HepG2 (cell line): ENCODE results near the gene SLC29A2. TPM values are rescaled to one million over a fixed set of nuclear protein-coding genes. Genes with fewer than 3 reads are reported as not detected.

ENCODE experiments used
- AHR ChIP-seq: IDR thresholded peaks from 2 replicates; pipeline ENCODE4 v1.6.1; 2018; ENCODE audit warnings: missing genetic modification reagents, missing compliant biosample characterization
- FOXO1 ChIP-seq: sonication (generic); formaldehyde crosslinking; IDR thresholded peaks from 2 replicates; pipeline ENCODE4 v1.4.0; 2020; ENCODE audit warnings: missing genetic modification reagents
- GPBP1L1 ChIP-seq: sonication (generic); formaldehyde crosslinking; IDR thresholded peaks from 2 replicates; pipeline ENCODE4 v1.5.0; 2020; ENCODE audit warnings: mild to moderate bottlenecking, missing genetic modification reagents
- HDAC1 ChIP-seq: sonication (generic); formaldehyde crosslinking; IDR thresholded peaks from 2 replicates; pipeline ENCODE4 v1.5.1; 2020; ENCODE audit warnings: mild to moderate bottlenecking, missing genetic modification reagents
- MIER2 ChIP-seq: IDR thresholded peaks from 2 replicates; pipeline ENCODE4 v1.6.1; 2016; ENCODE audit warnings: missing biosample characterization, missing genetic modification reagents
- MXI1 ChIP-seq: IDR thresholded peaks from 3 replicates; pipeline ENCODE4 v1.6.1; 2012; ENCODE audit warnings: low read depth, low read length, inconsistent platforms, borderline replicate concordance
- PAF1 ChIP-seq: IDR thresholded peaks from 2 replicates; pipeline ENCODE4 v1.6.1; 2016; ENCODE audit warnings: missing genetic modification reagents, missing compliant biosample characterization
- ZNF101 ChIP-seq: sonication (generic); formaldehyde crosslinking; IDR thresholded peaks from 2 replicates; pipeline ENCODE4 v1.4.0; 2020; ENCODE audit warnings: mild to moderate bottlenecking, low read depth, missing genetic modification reagents, borderline replicate concordance
- ZNF333 ChIP-seq: sonication (generic); formaldehyde crosslinking; IDR thresholded peaks from 2 replicates; pipeline ENCODE4 v1.4.0; 2020; ENCODE audit warnings: mild to moderate bottlenecking, missing genetic modification reagents, borderline replicate concordance
- ZNF362 ChIP-seq: sonication (generic); formaldehyde crosslinking; IDR thresholded peaks from 2 replicates; pipeline ENCODE4 v1.4.0; 2020; ENCODE audit warnings: missing genetic modification reagents, mild to moderate bottlenecking, borderline replicate concordance
- ZNF607 ChIP-seq: sonication (generic); formaldehyde crosslinking; IDR thresholded peaks from 2 replicates; pipeline ENCODE4 v1.5.1; 2020; ENCODE audit warnings: missing genetic modification reagents, mild to moderate bottlenecking, borderline replicate concordance
- ZNF775 ChIP-seq: sonication (generic); formaldehyde crosslinking; IDR thresholded peaks from 2 replicates; pipeline ENCODE4 v1.4.0; 2020; ENCODE audit warnings: missing genetic modification reagents, mild to moderate bottlenecking, moderate library complexity, borderline replicate concordance
- ZSCAN9 ChIP-seq: IDR thresholded peaks from 2 replicates; pipeline ENCODE4 v1.6.1; 2016; ENCODE audit warnings: borderline replicate concordance
- polyA plus RNA-seq, 8 experiments: library from polyadenylated mRNA; depleted of rRNA in 3 of 8; stranded (reverse) in 7 of 8; unstranded in 1 of 8; fragments of >200 nt; fragmentation: Illumina TruSeq in 4 of 8; extraction: Trizol in 4 of 8; gene quantifications; 2 replicates each; pipeline versions ENCODE4 v1.2.1 to v1.2.3, GENCODE V29; 2011 to 2016; ENCODE audit warnings: low read depth in 4 of 8, missing spikeins in 1 of 8, mixed read lengths in 1 of 8; ENCODE audit not compliant: insufficient read depth in 1 of 8
- total RNA-seq, 5 experiments: library from RNA; depleted of rRNA; stranded (reverse); fragments of >200 nt; fragmentation: Illumina TruSeq; extraction: Trizol; gene quantifications; 2 replicates each; pipeline ENCODE4 v1.2.3, GENCODE V29; 2016; ENCODE audit warnings: low read depth in 1 of 5
- TF ChIP-seq, protein P1 (sequence below): sonication (generic); formaldehyde crosslinking; IDR thresholded peaks from 2 replicates; pipeline ENCODE4 v1.4.0; 2020; ENCODE audit warnings: missing genetic modification reagents
- TF ChIP-seq, protein P2 (sequence below): IDR thresholded peaks from 2 replicates; pipeline ENCODE4 v1.6.1; 2016; ENCODE audit warnings: missing biosample characterization, missing genetic modification reagents, low read depth

The SLC29A2 gene
- total and polyA plus RNA-seq, 2 of the 13 experiments (the other 11 are each of a cell fraction or from before 2014, with no cell fraction given) = 0.63 to 0.66 TPM

DNA sequence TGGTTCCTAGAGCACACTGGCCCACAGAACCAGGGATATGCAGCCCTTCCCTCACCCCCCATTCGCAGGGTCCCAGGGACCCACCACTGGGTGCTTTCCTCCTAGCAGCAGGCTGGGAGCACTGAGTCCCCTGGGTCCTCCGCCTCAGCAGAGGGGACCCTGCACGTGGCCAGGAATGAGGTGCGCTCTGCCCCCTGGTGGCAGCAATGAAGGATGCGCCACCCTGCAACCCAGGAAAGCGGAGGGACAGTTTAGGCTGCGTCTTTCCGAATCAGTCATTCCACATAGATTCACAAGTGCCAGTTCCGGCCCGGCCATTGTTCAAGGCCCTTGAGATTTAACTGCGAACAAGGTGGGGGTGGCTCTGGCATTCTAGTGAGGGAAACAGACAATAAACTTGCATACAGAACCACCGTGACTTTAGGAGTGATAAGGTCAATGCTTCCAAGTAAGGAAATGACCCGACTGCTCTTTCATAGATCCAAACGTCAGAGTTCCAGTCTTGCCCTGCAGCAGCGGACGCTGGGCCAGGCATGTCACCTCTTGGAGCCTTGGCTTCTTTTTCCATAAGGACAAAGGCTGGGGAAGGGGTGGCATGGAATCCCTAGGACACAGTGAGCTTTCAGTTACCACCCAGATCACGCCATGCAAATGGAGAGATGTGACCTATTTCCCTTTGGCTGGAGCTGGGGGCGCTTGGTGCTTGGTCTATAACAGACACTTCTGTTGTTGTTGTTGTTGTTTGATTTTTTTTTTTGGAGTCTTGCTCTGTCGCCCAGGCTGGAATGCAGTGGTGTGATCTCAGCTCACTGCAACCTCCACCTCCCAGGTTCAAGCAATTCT, 43.0 kb downstream of the SLC29A2 start (continued):
- TF ChIP-seq ZSCAN9 (CRISPR knock-in tag) (peak; percentile 69; the same call in 1 of the 2 replicates), MXI1 (peak; percentile 92; the same call in 2 of the 3 replicates), FOXO1 (CRISPR knock-in tag) (no peak; the same call in 1 of the 2 replicates), ZNF362 (CRISPR knock-in tag) (peak; percentile 56; the same call in 1 of the 2 replicates), ZNF775 (no peak), HDAC1 (CRISPR knock-in tag) (peak; percentile 45; the same call in 1 of the 2 replicates), GPBP1L1 (CRISPR knock-in tag) (no peak), MIER2 (CRISPR knock-in tag) (peak; percentile 80; the same call in 1 of the 2 replicates), ZNF101 (CRISPR knock-in tag) (no peak), AHR (no peak), PAF1 (CRISPR knock-in tag) (no peak), ZNF607 (CRISPR knock-in tag) (no peak), ZNF333 (CRISPR knock-in tag) (0 out of 2 replicates have a peak, but pooled peaks have one; percentile 26)
- TF ChIP-seq, protein P1, sequence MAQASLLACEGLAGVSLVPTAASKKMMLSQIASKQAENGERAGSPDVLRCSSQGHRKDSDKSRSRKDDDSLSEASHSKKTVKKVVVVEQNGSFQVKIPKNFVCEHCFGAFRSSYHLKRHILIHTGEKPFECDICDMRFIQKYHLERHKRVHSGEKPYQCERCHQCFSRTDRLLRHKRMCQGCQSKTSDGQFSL = no peak; the same call in 1 of the 2 replicates
- TF ChIP-seq, protein P2, sequence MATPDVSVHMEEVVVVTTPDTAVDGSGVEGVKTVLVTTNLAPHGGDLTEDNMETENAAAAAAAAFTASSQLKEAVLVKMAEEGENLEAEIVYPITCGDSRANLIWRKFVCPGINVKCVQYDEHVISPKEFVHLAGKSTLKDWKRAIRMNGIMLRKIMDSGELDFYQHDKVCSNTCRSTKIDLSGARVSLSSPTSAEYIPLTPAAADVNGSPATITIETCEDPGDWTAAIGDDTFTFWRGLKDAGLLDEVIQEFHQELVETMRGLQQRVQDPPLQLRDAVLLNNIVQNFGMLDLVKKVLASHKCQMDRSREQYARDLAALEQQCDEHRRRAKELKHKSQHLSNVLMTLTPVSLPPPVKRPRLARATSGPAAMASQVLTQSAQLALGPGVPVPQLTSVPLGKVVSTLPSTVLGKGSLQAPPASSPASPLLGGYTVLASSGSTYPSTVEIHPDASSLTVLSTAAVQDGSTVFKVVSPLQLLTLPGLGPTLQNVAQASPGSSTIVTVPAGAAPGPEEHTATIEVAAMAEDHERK (CRISPR knock-in tag) = no peak
